ACC112 (cell line): ENCODE measurements around the gene ANKAR.
"Not testable (repeated sequence)": the region's sequence is repeated elsewhere in the genome, so short reads cannot be mapped to it uniquely, and the experiment has no call there.

ENCODE experiments used
- H2AFZ ChIP-seq: fragments of 200-600 bp; sonication (generic); one replicate; pipeline ENCODE4 v1.6.0; 2017; ENCODE audit warnings: antibody characterized with exemption, low read length; ENCODE audit not compliant: unreplicated experiment
- H3K27ac ChIP-seq: fragments of 200-600 bp; sonication (generic); 2 replicates; pipeline ENCODE4 v1.5.1; 2014; ENCODE audit warnings: low read depth, mild to moderate bottlenecking, antibody characterized with exemption, low read length, moderate library complexity
- H3K27me3 ChIP-seq: fragments of 200-600 bp; sonication (generic); 2 replicates; pipeline ENCODE4 v1.6.1; 2014; ENCODE audit warnings: mild to moderate bottlenecking, antibody characterized with exemption, low read length, moderate library complexity, mixed read lengths; ENCODE audit not compliant: insufficient read depth
- H3K36me3 ChIP-seq: fragments of 200-600 bp; sonication (generic); 2 replicates; pipeline ENCODE4 v1.6.1; 2016; ENCODE audit warnings: mild to moderate bottlenecking, antibody characterized with exemption, low read length, moderate library complexity, mixed read lengths; ENCODE audit not compliant: insufficient read depth
- H3K4me1 ChIP-seq: fragments of 200-600 bp; sonication (generic); one replicate; pipeline ENCODE4 v1.6.1; 2016; ENCODE audit warnings: low read length, mixed read lengths; ENCODE audit not compliant: insufficient read depth, unreplicated experiment, control insufficient read depth
- H3K4me3 ChIP-seq: fragments of 200-600 bp; sonication (generic); 2 replicates; pipeline ENCODE4 v1.5.1; 2014; ENCODE audit warnings: mild to moderate bottlenecking, low read depth, low read length
- H3K79me2 ChIP-seq: fragments of 200-600 bp; sonication (generic); one replicate; pipeline ENCODE4 v1.6.0; 2016; ENCODE audit warnings: low read length; ENCODE audit not compliant: control insufficient read depth, unreplicated experiment, insufficient read depth

ANKAR gene

DNA sequence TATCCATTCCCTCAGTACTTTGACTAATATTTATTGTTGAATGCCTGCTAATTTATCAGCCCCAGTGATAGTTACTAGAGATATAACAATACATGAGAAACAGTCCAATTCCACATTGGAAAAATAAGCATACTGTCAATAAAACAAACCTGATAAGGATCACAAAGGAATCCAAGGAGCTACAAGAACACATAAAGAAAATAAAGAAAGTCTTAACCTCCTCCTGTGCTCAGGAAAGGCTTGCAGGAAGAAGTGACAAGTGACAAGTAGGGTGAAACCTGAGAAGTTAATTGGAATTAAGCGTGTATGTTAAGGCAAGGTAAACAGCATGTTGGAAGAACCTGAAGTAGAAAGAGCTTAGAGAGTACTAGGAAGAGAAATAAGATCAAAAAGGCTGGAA lies 33.5 kb upstream of the ANKAR start:
- H2AFZ ChIP-seq = no peak overlapping the region
- no peaks in the 10 kb centered on the region for H3K4me1 ChIP-seq
- no peaks in the 10 kb centered on the region for H3K27me3 ChIP-seq
- no peaks in the 10 kb centered on the region for H3K79me2 ChIP-seq
- no peak overlapping the region for H3K27ac ChIP-seq
- H3K4me3 ChIP-seq = no peak overlapping the region
- H3K36me3 ChIP-seq = no peaks in the 10 kb centered on the region

DNA sequence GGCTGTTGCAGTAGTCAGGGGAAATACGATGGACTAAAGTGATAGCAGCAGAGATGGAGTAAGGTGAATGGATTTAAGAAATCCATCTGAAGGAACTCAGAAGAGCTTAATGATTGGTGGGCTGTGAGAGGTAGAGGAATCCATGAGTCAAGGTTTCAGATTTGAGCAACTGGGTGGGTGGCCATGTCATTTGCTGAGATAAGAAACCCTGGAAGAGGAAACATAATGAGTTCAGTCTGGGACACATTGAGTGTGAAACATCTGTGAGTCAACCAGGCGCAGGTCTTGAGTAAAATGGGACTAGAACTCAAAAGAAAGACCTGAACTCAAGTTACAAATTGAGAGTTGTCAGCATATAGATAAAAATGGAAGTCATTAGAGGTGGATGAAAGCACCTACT lies 32.9 kb upstream of the ANKAR start:
- H3K79me2 ChIP-seq = no peaks in the 10 kb centered on the region
- no peaks in the 10 kb centered on the region for H3K36me3 ChIP-seq
- H3K4me3 ChIP-seq = no peak overlapping the region
- H3K27me3 ChIP-seq = no peaks in the 10 kb centered on the region
- H3K4me1 ChIP-seq = no peaks in the 10 kb centered on the region
- no peak overlapping the region for H3K27ac ChIP-seq
- H2AFZ ChIP-seq = no peak overlapping the region

- Histone ChIP-seq H3K79me2 (no peaks in the 10 kb centered on the region), H2AFZ (no peak overlapping the region), H3K4me3 (no peak overlapping the region), H3K27me3 (no peaks in the 10 kb centered on the region), H3K27ac (no peak overlapping the region), H3K36me3 (no peaks in the 10 kb centered on the region), H3K4me1 (peaks cover 5% of the 10 kb centered on the region)
Measured at GRCh38 chr2:189646521-189646920, 27.9 kb upstream of the ANKAR start.

- H3K79me2 ChIP-seq = no peaks in the 10 kb centered on the region
- no peaks in the 10 kb centered on the region for H3K27me3 ChIP-seq
- H3K4me3 ChIP-seq = no peak overlapping the region
- H2AFZ ChIP-seq = peak overlapping the region; percentile 30
- H3K36me3 ChIP-seq = no peaks in the 10 kb centered on the region
- peaks cover 5% of the 10 kb centered on the region for H3K4me1 ChIP-seq
- no peak overlapping the region for H3K27ac ChIP-seq
Measured at GRCh38 chr2:189648846-189649509, 25.5 kb upstream of the ANKAR start.

- H3K36me3 ChIP-seq = no peaks in the 10 kb centered on the region
- H3K4me1 ChIP-seq = peaks cover 5% of the 10 kb centered on the region
- no peak overlapping the region for H3K4me3 ChIP-seq
- H3K79me2 ChIP-seq = no peaks in the 10 kb centered on the region
- no peaks in the 10 kb centered on the region for H3K27me3 ChIP-seq
- no peak overlapping the region for H3K27ac ChIP-seq
- no peak overlapping the region for H2AFZ ChIP-seq
Measured at GRCh38 chr2:189651284-189651683, 23.2 kb upstream of the ANKAR start.

DNA sequence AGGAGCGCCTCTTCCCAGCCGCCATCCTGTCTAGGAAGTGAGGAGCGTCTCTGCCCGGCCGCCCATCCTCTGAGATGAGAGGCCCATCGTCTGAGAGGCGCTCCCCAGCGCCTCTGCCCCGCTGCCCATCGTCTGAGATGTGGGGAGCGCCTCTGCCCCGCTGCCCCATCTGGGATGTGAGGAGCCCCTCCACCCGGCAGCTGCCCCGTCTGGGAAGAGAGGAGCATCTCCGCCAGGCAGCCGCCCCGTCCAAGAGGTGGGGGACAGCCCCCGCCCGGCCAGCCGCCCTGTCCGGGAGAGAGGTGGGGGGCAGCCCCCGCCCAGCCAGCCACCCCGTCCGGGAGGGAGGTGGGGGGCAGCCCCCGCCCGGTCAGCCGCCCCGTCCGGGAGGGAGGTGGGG lies 21.0 kb upstream of the ANKAR start:
- H3K36me3 ChIP-seq, H3K4me1 ChIP-seq, H3K4me3 ChIP-seq, H3K79me2 ChIP-seq, H2AFZ ChIP-seq, H3K27ac ChIP-seq, H3K27me3 ChIP-seq: not testable (repeated sequence)

DNA sequence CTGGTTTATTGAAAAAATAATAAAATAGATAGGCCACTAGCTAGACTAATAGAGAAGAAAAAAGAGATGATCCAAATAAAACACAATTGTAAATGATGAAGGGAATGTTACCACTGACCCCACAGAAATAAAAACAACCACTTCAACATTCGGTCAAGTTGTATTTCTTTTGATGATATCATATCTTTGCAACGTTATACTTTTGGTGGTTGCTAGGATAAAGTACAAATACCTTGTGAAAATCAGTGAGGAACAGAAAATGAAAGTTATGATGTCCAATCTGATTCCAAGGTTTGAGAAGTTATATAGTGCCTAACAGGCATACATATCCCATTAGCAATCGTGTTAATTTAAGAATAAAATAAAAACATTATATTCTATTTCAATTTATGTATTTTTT lies 19.8 kb upstream of the ANKAR start:
- Histone ChIP-seq H2AFZ (no peak overlapping the region), H3K79me2 (no peaks in the 10 kb centered on the region), H3K4me1 (no peaks in the 10 kb centered on the region), H3K36me3 (no peaks in the 10 kb centered on the region), H3K27me3 (no peaks in the 10 kb centered on the region), H3K27ac (peak overlapping the region; percentile 4), H3K4me3 (no peak overlapping the region)

DNA sequence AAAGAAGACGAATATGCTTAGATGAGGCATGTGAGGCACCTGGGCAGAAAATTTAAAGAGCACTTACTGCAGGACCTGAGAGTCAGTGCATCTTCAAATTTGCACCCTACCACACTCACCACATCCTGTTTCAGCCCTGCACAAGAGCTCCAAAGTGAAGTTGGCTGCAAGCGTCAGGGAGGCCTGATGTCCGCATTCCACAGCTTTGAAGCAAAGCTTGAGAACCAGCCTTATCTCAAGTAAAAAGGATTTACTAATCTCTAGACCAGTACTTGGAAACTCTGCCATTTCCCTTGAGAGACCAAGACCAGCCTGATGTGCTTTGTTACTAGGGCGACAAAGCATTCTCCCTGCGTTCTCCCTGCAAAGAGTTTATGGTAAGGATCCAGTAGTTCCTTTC lies 16.6 kb upstream of the ANKAR start:
- Histone ChIP-seq H3K27ac (no peak overlapping the region), H3K27me3 (no peaks in the 10 kb centered on the region), H3K4me3 (no peak overlapping the region), H3K36me3 (no peaks in the 10 kb centered on the region), H3K4me1 (peaks cover 7% of the 10 kb centered on the region), H3K79me2 (peaks cover 16% of the 10 kb centered on the region), H2AFZ (no peak overlapping the region)

- Histone ChIP-seq H3K27ac (no peak overlapping the region), H3K79me2 (peaks cover 21% of the 10 kb centered on the region), H2AFZ (no peak overlapping the region), H3K4me1 (peaks cover 12% of the 10 kb centered on the region), H3K4me3 (no peak overlapping the region), H3K36me3 (no peaks in the 10 kb centered on the region), H3K27me3 (no peaks in the 10 kb centered on the region)
Measured at GRCh38 chr2:189658306-189659212, 15.9 kb upstream of the ANKAR start.

DNA sequence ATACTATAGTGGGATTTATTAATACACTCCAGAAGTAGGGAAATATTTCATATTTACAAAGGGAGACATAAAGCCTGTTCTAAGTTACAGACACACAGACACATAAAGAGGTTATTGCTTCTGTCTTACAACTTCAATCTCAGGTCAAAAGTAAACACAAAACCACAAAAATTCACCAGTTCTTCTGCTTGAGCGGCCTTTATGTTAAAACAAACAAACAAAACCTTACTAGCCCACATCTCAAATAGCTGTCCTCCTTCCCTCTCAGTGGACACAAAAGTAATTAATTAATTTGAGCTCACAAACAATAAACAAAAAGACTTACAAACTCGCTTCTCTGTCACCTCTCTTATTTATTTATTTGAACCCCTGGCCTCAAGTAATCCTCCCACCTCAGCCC lies 14.7 kb upstream of the ANKAR start:
- H2AFZ ChIP-seq = no peak overlapping the region
- peaks cover 13% of the 10 kb centered on the region for H3K4me1 ChIP-seq
- H3K27me3 ChIP-seq = no peaks in the 10 kb centered on the region
- peaks cover 31% of the 10 kb centered on the region for H3K79me2 ChIP-seq
- H3K36me3 ChIP-seq = no peaks in the 10 kb centered on the region
- no peak overlapping the region for H3K27ac ChIP-seq
- H3K4me3 ChIP-seq = no peak overlapping the region

DNA sequence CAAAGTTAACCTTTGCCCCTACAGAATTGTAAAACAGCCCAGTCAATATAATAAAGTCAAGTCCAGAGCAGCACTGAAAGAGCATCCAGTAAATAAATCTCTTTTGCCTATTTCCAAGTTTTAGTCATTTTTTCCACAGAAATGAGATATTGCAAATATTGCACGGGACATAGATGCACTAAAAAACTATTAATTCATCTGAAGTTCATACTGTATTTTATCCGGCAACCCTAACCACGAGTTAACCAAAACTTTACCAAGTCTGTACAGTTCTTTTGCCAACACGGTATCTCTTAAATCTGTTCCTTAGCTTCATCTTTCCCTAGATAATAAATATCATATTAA lies 13.7 kb upstream of the ANKAR start:
- Histone ChIP-seq H3K4me3 (peak overlapping the region; percentile 41; the same call in 1 of the 2 replicates), H3K27ac (no peak overlapping the region), H2AFZ (peak overlapping the region; percentile 34), H3K79me2 (peaks cover 31% of the 10 kb centered on the region), H3K36me3 (peaks cover 2% of the 10 kb centered on the region; the same call in 1 of the 2 replicates), H3K27me3 (no peaks in the 10 kb centered on the region), H3K4me1 (peaks cover 13% of the 10 kb centered on the region)
